Ishikawa (cell line): Measurements from ENCODE around the gene RUVBL1.
A peak's percentile ranks its signal among the peaks of the same experiment; 100 is the strongest.

Source experiments
- CEBPB ChIP-seq: IDR thresholded peaks from 2 replicates; pipeline ENCODE4 v1.6.1; 2012
- CREB1 ChIP-seq: IDR thresholded peaks from 2 replicates; pipeline ENCODE4 v1.6.1; 2012; ENCODE audit warnings: low read depth
- EGR1 ChIP-seq: IDR thresholded peaks from 2 replicates; pipeline ENCODE4 v1.6.1; 2012
- EP300 ChIP-seq: IDR thresholded peaks from 2 replicates; pipeline ENCODE4 v1.6.1; 2012; ENCODE audit warnings: borderline replicate concordance
- FOXM1 ChIP-seq: IDR thresholded peaks from 2 replicates; pipeline ENCODE4 v1.6.1; 2012; ENCODE audit warnings: low read depth, borderline replicate concordance
- NFIC ChIP-seq: IDR thresholded peaks from 2 replicates; pipeline ENCODE4 v1.6.1; 2012
- RAD21 ChIP-seq: IDR thresholded peaks from 2 replicates; pipeline ENCODE4 v1.6.1; 2012; ENCODE audit warnings: low read depth
- TAF1 ChIP-seq: IDR thresholded peaks from 2 replicates; pipeline ENCODE4 v1.6.1; 2012; ENCODE audit warnings: low read depth, mild to moderate bottlenecking
- TCF12 ChIP-seq: IDR thresholded peaks from 2 replicates; pipeline ENCODE4 v1.6.1; 2012; ENCODE audit warnings: low read depth
- TEAD4 ChIP-seq: IDR thresholded peaks from 2 replicates; pipeline ENCODE4 v1.6.1; 2012
- YY1 ChIP-seq: IDR thresholded peaks from 2 replicates; pipeline ENCODE4 v1.6.1; 2012; ENCODE audit warnings: low read depth
- ZBTB7A ChIP-seq: IDR thresholded peaks from 2 replicates; pipeline ENCODE4 v1.6.1; 2012; ENCODE audit warnings: low read depth
- TF ChIP-seq, protein P1 (sequence below): IDR thresholded peaks from 2 replicates; pipeline ENCODE4 v1.6.1; 2012
- TF ChIP-seq, protein P2 (sequence below): IDR thresholded peaks from 2 replicates; pipeline ENCODE4 v1.6.1; 2012
- TF ChIP-seq, protein P3 (sequence below): IDR thresholded peaks from 2 replicates; pipeline ENCODE4 v1.6.1; 2012; ENCODE audit warnings: low read depth, mild to moderate bottlenecking

Gene RUVBL1

DNA sequence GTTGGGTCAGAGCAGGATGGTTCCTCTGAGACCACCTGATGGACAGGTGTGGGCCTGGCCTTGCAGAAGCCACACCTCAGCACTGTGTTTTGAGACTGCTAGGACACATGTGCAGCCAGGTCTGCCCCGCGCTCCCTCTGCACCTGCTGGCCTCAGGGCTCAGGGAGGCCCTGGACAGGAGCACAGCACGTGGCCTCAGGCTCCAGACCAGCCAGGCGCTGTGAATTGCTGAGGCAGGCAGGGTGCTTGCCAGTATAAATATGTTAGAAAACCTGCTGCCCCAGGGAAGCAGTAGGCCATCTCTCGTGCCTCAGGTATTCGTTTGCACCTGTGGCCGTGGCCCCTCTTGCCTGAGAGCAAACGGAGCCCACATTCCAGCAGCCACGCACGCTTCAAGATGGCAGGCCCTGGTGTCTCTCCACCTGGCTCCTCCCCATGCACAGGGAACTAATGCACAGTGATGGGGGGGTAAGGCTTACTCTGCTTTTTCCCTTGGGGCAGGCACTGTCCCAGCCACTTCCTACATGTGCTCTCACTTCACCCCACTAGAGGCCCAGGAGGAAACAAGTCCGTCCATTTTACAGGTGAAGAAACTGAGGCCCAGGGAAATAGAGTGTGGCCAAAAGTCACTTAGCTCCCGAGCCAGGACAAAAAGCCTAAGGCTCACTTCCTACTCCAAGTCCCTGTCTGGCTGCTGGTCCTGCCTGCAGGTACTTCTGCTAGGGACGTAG is 51.0 kb downstream of the RUVBL1 start:
- no peak for TF ChIP-seq EGR1
- TF ChIP-seq TEAD4 = no peak
- no peak for TF ChIP-seq RAD21
- TF ChIP-seq CREB1 = no peak
- TF ChIP-seq CEBPB = no peak
- TF ChIP-seq YY1 = no peak
- TF ChIP-seq, protein P1, sequence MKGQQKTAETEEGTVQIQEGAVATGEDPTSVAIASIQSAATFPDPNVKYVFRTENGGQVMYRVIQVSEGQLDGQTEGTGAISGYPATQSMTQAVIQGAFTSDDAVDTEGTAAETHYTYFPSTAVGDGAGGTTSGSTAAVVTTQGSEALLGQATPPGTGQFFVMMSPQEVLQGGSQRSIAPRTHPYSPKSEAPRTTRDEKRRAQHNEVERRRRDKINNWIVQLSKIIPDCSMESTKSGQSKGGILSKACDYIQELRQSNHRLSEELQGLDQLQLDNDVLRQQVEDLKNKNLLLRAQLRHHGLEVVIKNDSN = no peak
- no peak for TF ChIP-seq TAF1
- no peak for TF ChIP-seq TCF12
- TF ChIP-seq, protein P2, sequence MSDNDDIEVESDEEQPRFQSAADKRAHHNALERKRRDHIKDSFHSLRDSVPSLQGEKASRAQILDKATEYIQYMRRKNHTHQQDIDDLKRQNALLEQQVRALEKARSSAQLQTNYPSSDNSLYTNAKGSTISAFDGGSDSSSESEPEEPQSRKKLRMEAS = no peak
- TF ChIP-seq ZBTB7A = no peak
- TF ChIP-seq, protein P3, sequence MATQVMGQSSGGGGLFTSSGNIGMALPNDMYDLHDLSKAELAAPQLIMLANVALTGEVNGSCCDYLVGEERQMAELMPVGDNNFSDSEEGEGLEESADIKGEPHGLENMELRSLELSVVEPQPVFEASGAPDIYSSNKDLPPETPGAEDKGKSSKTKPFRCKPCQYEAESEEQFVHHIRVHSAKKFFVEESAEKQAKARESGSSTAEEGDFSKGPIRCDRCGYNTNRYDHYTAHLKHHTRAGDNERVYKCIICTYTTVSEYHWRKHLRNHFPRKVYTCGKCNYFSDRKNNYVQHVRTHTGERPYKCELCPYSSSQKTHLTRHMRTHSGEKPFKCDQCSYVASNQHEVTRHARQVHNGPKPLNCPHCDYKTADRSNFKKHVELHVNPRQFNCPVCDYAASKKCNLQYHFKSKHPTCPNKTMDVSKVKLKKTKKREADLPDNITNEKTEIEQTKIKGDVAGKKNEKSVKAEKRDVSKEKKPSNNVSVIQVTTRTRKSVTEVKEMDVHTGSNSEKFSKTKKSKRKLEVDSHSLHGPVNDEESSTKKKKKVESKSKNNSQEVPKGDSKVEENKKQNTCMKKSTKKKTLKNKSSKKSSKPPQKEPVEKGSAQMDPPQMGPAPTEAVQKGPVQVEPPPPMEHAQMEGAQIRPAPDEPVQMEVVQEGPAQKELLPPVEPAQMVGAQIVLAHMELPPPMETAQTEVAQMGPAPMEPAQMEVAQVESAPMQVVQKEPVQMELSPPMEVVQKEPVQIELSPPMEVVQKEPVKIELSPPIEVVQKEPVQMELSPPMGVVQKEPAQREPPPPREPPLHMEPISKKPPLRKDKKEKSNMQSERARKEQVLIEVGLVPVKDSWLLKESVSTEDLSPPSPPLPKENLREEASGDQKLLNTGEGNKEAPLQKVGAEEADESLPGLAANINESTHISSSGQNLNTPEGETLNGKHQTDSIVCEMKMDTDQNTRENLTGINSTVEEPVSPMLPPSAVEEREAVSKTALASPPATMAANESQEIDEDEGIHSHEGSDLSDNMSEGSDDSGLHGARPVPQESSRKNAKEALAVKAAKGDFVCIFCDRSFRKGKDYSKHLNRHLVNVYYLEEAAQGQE = no peak

- TF ChIP-seq CREB1 (no peak), TEAD4 (no peak), ZBTB7A (no peak), YY1 (no peak), CEBPB (no peak)
- TF ChIP-seq, protein P2 = no peak
Observed at GRCh38 chr3:128071771-128072453, 51.7 kb downstream of the RUVBL1 start.

- TF ChIP-seq EP300 (no peak), TEAD4 (no peak), FOXM1 (no peak), EGR1 (no peak), CEBPB (no peak), NFIC (no peak), RAD21 (no peak), CREB1 (no peak), ZBTB7A (no peak), YY1 (no peak), TCF12 (no peak), TAF1 (no peak)
- TF ChIP-seq, protein P2 = no peak
- TF ChIP-seq, protein P3 = no peak
- TF ChIP-seq, protein P1 = no peak
Observed at GRCh38 chr3:128070898-128071591, 52.6 kb downstream of the RUVBL1 start.

- TF ChIP-seq YY1 (no peak), EGR1 (no peak), CREB1 (no peak)
Observed at GRCh38 chr3:128069271-128069670, 54.3 kb downstream of the RUVBL1 start.

- TF ChIP-seq RAD21 (peak; percentile 27; the same call in 1 of the 2 replicates), TAF1 (no peak)
Observed at GRCh38 chr3:128068156-128068620, 55.4 kb downstream of the RUVBL1 start.

DNA sequence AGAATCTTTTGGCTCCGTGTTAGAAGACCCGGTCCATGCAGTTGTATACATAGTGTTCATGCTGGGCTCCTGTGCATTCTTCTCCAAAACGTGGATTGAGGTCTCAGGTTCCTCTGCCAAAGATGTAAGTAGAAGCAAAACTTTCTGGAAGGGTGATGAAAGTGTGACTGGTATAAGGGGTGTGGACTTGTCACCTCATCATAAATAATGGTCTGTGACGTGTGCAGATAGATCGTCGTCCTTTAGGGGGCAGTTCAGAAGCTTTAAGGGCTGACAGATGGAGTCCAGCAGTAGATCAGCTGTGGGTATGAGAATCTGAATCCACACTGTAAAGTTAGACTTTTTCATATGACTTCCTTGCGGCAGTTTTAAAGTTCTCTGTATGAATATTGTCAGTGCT is 56.1 kb downstream of the RUVBL1 start:
- no peak for TF ChIP-seq EP300
- no peak for TF ChIP-seq EGR1
- TF ChIP-seq FOXM1 = no peak
- TF ChIP-seq NFIC = no peak
- TF ChIP-seq, protein P2 = no peak
- TF ChIP-seq, protein P3 = no peak
- TF ChIP-seq TCF12 = no peak
- no peak for TF ChIP-seq YY1
- TF ChIP-seq RAD21 = no peak
- TF ChIP-seq ZBTB7A = no peak
- TF ChIP-seq CREB1 = no peak
- TF ChIP-seq TEAD4 = no peak
- TF ChIP-seq, protein P1 = no peak
- no peak for TF ChIP-seq TAF1
- no peak for TF ChIP-seq CEBPB
